HepG2 (cell line): ENCODE data around the gene COQ4. TPM values are rescaled to one million over a fixed set of nuclear protein-coding genes. Genes with fewer than 3 reads are reported as not detected.

ENCODE experiments used
- GATAD1 ChIP-seq: IDR thresholded peaks from 2 replicates; pipeline ENCODE4 v1.6.1; 2016; ENCODE audit warnings: missing genetic modification reagents, missing compliant biosample characterization
- KDM5A ChIP-seq: fragments of 200-600 bp; sonication (generic); IDR thresholded peaks from 2 replicates; pipeline ENCODE4 v1.7.0; 2018; ENCODE audit warnings: antibody characterized with exemption, mild to moderate bottlenecking, low read length, borderline replicate concordance
- NR3C1 ChIP-seq: sonication (generic); formaldehyde crosslinking; IDR thresholded peaks from 2 replicates; pipeline ENCODE4 v1.4.0; 2020; ENCODE audit warnings: missing genetic modification reagents
- SAP130 ChIP-seq: IDR thresholded peaks from 2 replicates; pipeline ENCODE4 v1.6.1; 2016; ENCODE audit warnings: low read depth
- U2AF2 ChIP-seq: fragments of 200-400 bp; formaldehyde crosslinking; IDR thresholded peaks from 2 replicates; pipeline ENCODE4 v1.6.1; 2017; ENCODE audit warnings: low read depth, mild to moderate bottlenecking, low read length
- ZNF333 ChIP-seq: sonication (generic); formaldehyde crosslinking; IDR thresholded peaks from 2 replicates; pipeline ENCODE4 v1.4.0; 2020; ENCODE audit warnings: mild to moderate bottlenecking, missing genetic modification reagents, borderline replicate concordance
- ZNF350 ChIP-seq: sonication (generic); formaldehyde crosslinking; IDR thresholded peaks from 2 replicates; pipeline ENCODE4 v1.4.0; 2020; ENCODE audit warnings: mild to moderate bottlenecking, low read depth, missing genetic modification reagents, borderline replicate concordance
- polyA plus RNA-seq, 8 experiments: library from polyadenylated mRNA; depleted of rRNA in 3 of 8; stranded (reverse) in 7 of 8; unstranded in 1 of 8; fragments of >200 nt; fragmentation: Illumina TruSeq in 4 of 8; extraction: Trizol in 4 of 8; gene quantifications; 2 replicates each; pipeline versions ENCODE4 v1.2.1 to v1.2.3, GENCODE V29; 2011 to 2016; ENCODE audit warnings: low read depth in 4 of 8, missing spikeins in 1 of 8, mixed read lengths in 1 of 8; ENCODE audit not compliant: insufficient read depth in 1 of 8
- total RNA-seq, 5 experiments: library from RNA; depleted of rRNA; stranded (reverse); fragments of >200 nt; fragmentation: Illumina TruSeq; extraction: Trizol; gene quantifications; 2 replicates each; pipeline ENCODE4 v1.2.3, GENCODE V29; 2016; ENCODE audit warnings: low read depth in 1 of 5
- TF ChIP-seq, protein P1 (sequence below): sonication (generic); formaldehyde crosslinking; IDR thresholded peaks from 2 replicates; pipeline ENCODE4 v1.4.0; 2020; ENCODE audit warnings: low read depth, missing genetic modification reagents
- TF ChIP-seq, protein P2 (sequence below): conservative IDR thresholded peaks from 2 replicates; pipeline ENCODE4 v1.6.1; 2018; ENCODE audit warnings: missing genetic modification reagents

COQ4 gene
- total and polyA plus RNA-seq, 2 of the 13 experiments (the other 11 are each of a cell fraction or from before 2014, with no cell fraction given): 26.1 to 36.0 TPM

DNA sequence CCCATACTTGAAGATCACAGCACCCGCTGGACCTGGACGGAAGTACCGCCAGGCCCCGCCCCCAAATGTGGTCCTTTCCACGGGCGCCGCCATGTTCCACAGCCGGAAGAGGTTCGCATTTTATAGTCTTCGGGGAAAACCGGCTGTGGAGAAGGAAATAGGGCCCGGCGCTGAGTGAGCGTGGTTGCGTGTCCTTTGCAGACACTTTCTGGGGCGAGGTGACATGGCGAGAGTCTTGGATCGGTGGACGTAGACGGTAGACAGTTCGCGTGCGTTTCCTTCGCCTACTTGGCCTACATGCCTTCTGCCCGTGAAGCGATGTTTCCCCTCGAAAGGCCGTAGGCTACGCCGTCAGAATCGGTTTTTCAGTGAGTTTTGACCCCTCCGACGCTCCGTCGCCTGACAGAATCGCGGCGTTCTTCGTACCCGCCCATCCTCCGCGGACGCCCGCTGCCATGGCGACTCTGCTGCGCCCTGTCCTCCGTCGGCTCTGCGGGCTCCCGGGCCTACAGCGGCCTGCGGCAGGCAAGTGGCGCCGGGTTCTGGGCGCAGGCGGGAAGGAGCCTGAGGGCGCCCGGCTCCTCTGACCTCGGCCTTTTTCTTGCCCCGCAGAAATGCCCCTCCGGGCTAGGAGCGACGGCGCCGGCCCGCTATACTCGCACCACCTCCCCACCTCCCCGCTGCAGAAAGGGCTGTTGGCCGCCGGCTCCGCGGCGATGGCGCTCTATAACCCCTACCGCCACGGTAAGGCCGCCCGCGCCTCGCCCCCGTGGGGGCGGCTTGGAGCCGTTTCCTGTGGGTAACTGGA is at the start of gene COQ4, which contains the start of gene TRUB2 (continued):
- peak; percentile 98 for TF ChIP-seq KDM5A
- TF ChIP-seq, protein P1, sequence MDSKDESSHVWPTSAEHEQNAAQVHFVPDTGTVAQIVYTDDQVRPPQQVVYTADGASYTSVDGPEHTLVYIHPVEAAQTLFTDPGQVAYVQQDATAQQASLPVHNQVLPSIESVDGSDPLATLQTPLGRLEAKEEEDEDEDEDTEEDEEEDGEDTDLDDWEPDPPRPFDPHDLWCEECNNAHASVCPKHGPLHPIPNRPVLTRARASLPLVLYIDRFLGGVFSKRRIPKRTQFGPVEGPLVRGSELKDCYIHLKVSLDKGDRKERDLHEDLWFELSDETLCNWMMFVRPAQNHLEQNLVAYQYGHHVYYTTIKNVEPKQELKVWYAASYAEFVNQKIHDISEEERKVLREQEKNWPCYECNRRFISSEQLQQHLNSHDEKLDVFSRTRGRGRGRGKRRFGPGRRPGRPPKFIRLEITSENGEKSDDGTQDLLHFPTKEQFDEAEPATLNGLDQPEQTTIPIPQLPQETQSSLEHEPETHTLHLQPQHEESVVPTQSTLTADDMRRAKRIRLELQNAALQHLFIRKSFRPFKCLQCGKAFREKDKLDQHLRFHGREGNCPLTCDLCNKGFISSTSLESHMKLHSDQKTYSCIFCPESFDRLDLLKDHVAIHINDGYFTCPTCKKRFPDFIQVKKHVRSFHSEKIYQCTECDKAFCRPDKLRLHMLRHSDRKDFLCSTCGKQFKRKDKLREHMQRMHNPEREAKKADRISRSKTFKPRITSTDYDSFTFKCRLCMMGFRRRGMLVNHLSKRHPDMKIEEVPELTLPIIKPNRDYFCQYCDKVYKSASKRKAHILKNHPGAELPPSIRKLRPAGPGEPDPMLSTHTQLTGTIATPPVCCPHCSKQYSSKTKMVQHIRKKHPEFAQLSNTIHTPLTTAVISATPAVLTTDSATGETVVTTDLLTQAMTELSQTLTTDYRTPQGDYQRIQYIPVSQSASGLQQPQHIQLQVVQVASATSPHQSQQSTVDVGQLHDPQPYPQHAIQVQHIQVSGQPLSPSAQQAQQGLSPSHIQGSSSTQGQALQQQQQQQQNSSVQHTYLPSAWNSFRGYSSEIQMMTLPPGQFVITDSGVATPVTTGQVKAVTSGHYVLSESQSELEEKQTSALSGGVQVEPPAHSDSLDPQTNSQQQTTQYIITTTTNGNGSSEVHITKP (CRISPR knock-in tag): no peak; the same call in 1 of the 2 replicates
- TF ChIP-seq SAP130 (CRISPR knock-in tag): peak; percentile 94
- TF ChIP-seq ZNF333 (CRISPR knock-in tag): peak; percentile 77
- no peak for TF ChIP-seq NR3C1 (CRISPR knock-in tag)
- TF ChIP-seq, protein P2, sequence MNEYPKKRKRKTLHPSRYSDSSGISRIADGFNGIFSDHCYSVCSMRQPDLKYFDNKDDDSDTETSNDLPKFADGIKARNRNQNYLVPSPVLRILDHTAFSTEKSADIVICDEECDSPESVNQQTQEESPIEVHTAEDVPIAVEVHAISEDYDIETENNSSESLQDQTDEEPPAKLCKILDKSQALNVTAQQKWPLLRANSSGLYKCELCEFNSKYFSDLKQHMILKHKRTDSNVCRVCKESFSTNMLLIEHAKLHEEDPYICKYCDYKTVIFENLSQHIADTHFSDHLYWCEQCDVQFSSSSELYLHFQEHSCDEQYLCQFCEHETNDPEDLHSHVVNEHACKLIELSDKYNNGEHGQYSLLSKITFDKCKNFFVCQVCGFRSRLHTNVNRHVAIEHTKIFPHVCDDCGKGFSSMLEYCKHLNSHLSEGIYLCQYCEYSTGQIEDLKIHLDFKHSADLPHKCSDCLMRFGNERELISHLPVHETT (CRISPR knock-in tag): peak; percentile 92
- peak; percentile 87 for TF ChIP-seq ZNF350
- peak; percentile 81; the same call in 1 of the 2 replicates for TF ChIP-seq U2AF2
- TF ChIP-seq GATAD1: peak; percentile 98
